Choroid plexus epithelial cell (primary cell): ENCODE results near the gene PAK1.

Source experiments
- DNase-seq: peaks from one replicate; pipeline ENCODE4 v3.0.0-alpha.2; 2010; ENCODE audit warnings: low read depth
- H3K4me3 ChIP-seq: 2 replicates; pipeline ENCODE4 v1.5.1; 2011; ENCODE audit warnings: low read depth, mild to moderate bottlenecking, control low read depth, low read length, moderate library complexity
- TF ChIP-seq, protein P1 (sequence below): conservative IDR thresholded peaks from 2 replicates; pipeline ENCODE4 v1.5.1; 2011; ENCODE audit warnings: low read depth, mild to moderate bottlenecking, control low read depth, inconsistent platforms, low read length, moderate library complexity

Gene PAK1

GRCh38 chr11:77425346-77425745, 48.5 kb downstream of the PAK1 start:
- TF ChIP-seq, protein P1, sequence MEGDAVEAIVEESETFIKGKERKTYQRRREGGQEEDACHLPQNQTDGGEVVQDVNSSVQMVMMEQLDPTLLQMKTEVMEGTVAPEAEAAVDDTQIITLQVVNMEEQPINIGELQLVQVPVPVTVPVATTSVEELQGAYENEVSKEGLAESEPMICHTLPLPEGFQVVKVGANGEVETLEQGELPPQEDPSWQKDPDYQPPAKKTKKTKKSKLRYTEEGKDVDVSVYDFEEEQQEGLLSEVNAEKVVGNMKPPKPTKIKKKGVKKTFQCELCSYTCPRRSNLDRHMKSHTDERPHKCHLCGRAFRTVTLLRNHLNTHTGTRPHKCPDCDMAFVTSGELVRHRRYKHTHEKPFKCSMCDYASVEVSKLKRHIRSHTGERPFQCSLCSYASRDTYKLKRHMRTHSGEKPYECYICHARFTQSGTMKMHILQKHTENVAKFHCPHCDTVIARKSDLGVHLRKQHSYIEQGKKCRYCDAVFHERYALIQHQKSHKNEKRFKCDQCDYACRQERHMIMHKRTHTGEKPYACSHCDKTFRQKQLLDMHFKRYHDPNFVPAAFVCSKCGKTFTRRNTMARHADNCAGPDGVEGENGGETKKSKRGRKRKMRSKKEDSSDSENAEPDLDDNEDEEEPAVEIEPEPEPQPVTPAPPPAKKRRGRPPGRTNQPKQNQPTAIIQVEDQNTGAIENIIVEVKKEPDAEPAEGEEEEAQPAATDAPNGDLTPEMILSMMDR: no peak
- no peak overlapping the region for H3K4me3 ChIP-seq
- no peak for DNase-seq

- TF ChIP-seq, protein P1: no peak
- H3K4me3 ChIP-seq: no peak overlapping the region
- DNase-seq: no peak
These were observed 49.2 kb downstream of the PAK1 start for GRCh38 chr11:77424644-77425043.

GRCh38 chr11:77423624-77424023, 50.3 kb downstream of the PAK1 start:
- DNase-seq: no peak

GRCh38 chr11:77422687-77423086, 51.2 kb downstream of the PAK1 start:
- H3K4me3 ChIP-seq: no peak overlapping the region
- TF ChIP-seq, protein P1: no peak
- DNase-seq: no peak

More at GRCh38 chr11:77423624-77424023, 50.3 kb downstream of the PAK1 start:
- TF ChIP-seq, protein P1: no peak
- H3K4me3 ChIP-seq: no peak overlapping the region

DNA sequence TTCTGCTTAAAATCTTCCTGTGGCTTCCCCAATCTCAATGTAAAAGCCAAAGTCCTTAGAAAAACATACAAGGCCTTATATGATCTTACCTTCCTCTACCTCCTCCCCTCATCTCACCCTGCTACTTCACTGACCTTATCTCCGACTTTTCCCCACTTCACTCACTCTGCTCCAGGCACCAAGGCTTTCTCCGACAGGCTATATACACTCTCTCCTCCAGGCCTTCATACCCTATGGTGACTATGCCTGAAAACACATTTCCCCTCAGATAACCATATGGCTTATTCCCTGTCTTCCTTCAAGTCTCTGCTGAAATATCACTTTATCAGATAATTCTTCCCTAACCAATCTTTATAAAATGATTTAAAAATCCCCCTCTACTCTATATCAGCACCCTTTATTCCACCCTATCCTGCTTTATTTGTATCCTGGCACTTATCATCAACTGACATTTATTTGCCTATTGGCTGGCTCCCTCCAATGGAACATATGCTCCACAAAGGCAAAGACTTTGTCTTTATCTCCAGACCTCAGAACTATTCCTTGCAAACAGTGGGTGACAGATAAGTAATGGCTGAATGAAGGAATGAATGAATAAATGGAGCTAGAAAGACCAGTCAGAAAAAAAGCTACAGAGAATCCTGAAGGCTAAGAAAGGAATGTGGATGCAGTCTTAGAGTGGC, 52.7 kb downstream of the PAK1 start:
- DNase-seq: no peak
- TF ChIP-seq, protein P1: no peak
- H3K4me3 ChIP-seq: no peak overlapping the region

DNA sequence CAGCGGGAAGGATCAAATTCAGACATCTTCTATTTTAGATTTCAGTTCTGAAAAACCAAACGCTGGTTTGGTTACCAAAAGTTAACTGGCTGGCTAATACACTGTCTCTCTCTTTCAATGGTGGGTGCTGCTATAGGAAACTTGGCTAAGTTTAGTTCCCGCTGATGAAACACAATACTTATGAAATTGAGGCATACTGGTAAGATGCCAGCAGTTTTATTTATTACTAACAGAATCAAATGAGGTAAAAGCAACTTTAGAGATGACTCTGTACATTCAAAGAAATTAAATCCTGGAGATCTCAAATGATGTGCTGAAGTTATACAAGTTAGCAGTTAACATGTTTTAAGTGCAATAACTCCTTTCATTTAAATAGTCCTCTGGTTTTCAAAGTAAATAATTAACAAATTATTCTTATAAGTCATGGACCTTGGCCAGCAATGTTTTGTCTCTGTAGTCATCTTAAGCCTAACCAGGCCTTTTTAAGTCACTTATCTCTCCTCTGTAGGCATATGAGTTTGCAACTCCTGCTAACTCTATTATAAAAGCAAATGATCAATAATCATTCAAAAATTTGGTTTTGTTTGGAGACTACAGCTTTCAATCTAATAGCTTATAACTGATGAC, 54.8 kb downstream of the PAK1 start:
- H3K4me3 ChIP-seq: no peak overlapping the region
- TF ChIP-seq, protein P1: no peak
- DNase-seq: no peak
